Measurements from ENCODE around the gene C10orf62.

The C10orf62 gene

DNA sequence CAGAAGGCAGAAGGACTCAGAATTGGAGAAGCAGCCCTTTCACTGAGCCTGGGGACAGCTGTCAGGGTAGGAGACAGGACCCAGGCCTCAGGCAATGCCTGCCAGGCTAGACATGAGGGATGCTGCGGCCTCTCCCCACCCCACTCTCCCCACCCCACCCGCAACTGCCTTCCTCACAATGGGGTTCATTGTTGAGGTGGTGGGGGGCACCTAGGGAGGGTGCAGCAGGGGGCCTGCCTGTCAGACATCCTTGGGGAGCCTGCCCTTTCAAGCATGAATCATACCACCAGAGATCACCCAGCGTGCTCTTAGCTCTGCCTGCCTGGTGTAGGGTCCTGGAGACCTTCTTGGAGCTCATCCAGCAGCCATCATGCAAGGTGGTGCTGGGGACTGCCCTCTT lies at the start of gene C10orf62:
Gene C10orf62 (plus strand): TSS at position 243 of the 400 bp plus-strand sequence. CDS start 177 bp downstream, outside the sequence.
- TF ChIP-seq, protein P1, sequence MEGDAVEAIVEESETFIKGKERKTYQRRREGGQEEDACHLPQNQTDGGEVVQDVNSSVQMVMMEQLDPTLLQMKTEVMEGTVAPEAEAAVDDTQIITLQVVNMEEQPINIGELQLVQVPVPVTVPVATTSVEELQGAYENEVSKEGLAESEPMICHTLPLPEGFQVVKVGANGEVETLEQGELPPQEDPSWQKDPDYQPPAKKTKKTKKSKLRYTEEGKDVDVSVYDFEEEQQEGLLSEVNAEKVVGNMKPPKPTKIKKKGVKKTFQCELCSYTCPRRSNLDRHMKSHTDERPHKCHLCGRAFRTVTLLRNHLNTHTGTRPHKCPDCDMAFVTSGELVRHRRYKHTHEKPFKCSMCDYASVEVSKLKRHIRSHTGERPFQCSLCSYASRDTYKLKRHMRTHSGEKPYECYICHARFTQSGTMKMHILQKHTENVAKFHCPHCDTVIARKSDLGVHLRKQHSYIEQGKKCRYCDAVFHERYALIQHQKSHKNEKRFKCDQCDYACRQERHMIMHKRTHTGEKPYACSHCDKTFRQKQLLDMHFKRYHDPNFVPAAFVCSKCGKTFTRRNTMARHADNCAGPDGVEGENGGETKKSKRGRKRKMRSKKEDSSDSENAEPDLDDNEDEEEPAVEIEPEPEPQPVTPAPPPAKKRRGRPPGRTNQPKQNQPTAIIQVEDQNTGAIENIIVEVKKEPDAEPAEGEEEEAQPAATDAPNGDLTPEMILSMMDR (IDR thresholded peaks at IDR 0.05; ENCODE audit: extremely low read depth, missing control alignments), result no peak
- no peak for DNase-seq (ENCODE audit: low spot score)

- no peak for DNase-seq (ENCODE audit: low spot score)
- TF ChIP-seq, protein P1 (IDR thresholded peaks at IDR 0.05; ENCODE audit: extremely low read depth, missing control alignments), result no peak
Observed at GRCh38 chr10:97540669-97541500, 48.6 kb upstream of the C10orf62 start.

DNA sequence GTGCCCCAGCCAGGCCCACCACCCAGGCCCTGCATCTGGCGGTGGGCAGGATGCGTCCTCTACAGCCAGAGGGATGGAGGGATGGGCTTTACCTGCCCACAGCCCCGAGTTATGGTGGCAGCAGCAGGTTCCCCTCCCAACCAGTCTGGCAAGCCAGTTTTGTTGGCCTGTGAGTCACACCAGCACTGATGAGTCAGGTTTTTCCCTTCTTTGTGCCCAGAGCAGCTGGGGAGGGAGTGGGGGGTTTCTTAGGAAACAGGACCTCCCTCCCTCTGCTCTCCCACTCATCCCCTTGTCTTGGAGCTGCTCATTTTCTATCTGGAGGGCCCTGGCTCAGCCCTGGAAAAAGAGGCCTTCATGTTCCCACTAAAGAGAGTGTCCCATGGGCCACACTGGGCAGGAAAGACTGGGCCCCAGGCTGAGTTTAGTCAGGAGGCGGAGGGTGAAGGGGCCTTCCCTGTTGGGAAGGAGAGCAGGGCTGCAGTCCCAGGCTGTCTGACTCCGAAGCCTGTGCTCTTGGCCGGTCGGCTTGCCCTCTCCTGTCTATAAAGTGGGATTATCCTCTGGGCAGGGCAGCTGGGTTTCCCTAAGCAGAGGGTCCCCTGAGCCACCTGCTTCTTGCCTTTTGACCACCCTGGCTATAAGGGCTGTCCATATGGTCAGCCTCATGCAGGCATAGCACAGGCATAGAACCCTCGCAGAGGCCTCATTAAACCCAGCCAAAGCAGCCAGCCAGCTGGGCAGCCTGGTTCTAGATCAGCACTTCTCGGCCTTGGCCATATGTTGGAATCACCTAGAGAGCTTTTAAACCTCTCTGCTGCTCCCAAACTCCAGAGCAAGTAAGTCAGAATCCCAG lies 47.1 kb upstream of the C10orf62 start:
- TF ChIP-seq, protein P1 (IDR thresholded peaks at IDR 0.05; ENCODE audit: extremely low read depth, missing control alignments), result no peak
- no peak for DNase-seq (ENCODE audit: low spot score)

DNA sequence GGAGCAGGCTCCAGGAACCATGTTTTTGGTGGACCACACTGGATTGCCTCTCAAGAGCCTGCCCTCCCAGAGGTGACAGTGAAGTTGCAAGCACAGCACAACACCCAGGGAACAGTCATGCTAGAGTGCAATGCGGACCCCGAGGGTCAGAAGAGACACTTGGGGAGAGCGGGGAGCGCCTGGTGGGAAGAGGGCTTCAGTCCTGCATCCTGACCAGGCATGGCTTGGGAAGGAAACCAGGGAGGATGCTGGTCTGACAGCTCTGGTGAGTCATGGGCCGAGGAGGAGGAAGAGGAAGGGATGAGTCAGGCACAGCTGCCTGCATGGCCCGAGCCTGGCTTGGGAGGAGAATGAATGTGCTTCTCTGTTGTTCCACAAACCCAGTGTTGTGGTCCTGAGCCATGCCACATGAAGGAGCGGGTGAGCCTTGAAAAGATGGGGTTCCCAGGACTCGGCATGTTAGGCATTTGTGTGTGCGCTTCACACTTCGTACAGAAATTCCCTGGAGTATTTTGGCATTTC lies 46.4 kb upstream of the C10orf62 start:
- TF ChIP-seq, protein P1 (IDR thresholded peaks at IDR 0.05; ENCODE audit: extremely low read depth, missing control alignments), result no peak
- no peak for DNase-seq (ENCODE audit: low spot score)

DNA sequence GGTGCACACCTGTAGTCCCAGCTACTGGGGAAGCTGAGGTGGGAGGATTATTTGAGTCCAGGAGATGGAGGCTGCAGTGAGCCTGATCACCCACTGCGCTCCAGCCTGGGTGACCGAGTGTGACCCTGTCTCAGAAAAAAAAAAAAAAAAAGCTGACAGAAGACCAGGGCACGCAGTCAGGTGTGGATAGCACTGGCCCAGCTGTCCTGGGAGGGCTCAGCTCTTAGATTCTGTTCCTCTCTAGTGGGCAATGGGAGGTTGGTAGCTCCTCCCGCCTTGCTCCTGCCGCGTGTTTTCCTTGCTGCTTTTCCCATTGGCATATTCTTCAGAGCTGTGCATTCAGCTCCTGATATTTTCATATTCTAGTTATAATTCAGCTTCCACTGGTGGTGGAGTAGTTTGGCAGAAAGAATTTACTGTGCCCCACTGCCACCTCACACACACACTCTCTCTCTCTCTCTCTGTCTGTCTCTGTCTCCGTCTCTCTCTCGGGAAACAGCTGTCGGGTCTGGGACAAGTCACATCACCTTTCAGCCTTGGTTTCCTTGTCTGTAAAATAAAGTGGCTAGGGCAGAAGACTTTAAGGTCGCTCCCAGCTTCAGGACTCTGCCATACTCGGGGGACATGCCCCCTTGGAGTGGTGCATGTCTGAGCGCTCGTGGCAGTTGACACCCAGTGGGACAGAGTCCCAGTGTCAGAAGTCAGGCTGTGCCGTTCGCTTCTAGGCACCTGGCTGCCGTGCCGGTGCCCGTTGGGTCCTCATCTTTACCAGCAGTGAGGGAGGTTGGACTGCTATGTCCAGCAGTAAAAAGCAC lies 42.9 kb upstream of the C10orf62 start:
- no peak for DNase-seq (ENCODE audit: low spot score)

DNA sequence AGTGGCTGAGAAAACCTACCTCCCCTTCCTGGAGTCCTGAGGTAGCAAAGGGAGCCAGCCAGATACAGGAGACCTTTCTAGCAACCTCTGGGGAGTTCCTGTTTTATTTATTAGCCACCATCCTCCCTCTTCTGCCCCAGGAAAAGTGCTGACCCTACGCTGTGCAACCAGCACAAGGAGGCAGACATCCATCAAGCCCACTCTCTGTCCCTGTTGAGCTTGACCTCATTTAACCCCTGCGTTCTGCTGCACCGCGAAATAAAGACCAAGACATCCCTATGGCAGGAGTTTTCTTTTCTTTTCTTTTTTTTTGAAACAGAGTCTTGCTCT lies 42.3 kb upstream of the C10orf62 start:
- no peak for DNase-seq (ENCODE audit: low spot score)
- TF ChIP-seq, protein P1 (IDR thresholded peaks at IDR 0.05; ENCODE audit: extremely low read depth, missing control alignments), result no peak

More for the DNA sequence above, 42.9 kb upstream of the C10orf62 start:
- TF ChIP-seq, protein P1 (IDR thresholded peaks at IDR 0.05; ENCODE audit: extremely low read depth, missing control alignments), result no peak
